ENCODE results near the gene CD99.

DNA sequence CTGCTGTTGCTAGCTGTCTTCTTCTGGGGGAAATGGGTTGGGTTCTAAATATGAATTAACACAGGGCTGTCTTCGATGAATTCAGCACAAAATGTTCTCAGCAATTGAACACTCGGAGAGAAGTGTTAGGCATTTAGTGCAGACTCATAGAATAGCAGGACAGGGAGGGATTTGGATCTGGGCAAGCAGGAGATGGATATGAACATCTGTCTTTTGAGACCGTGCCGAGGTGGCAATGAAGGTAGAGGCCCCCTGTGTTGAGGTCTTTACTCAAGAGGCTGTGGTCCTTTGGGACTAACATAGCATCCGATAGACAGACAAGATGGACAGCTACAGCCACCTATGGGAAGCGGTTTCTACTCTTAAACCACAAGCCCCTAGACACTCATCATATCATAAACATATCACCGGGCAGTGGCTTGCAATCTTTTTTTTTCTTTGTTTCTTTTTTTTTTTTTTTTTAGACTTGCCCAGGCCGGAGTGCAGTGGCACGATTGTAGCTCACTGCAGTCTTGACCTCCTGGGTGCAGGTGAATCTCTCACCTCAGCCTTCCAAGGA is 6.7 kb downstream of the CD99 start:
- TF ChIP-seq, protein P1, sequence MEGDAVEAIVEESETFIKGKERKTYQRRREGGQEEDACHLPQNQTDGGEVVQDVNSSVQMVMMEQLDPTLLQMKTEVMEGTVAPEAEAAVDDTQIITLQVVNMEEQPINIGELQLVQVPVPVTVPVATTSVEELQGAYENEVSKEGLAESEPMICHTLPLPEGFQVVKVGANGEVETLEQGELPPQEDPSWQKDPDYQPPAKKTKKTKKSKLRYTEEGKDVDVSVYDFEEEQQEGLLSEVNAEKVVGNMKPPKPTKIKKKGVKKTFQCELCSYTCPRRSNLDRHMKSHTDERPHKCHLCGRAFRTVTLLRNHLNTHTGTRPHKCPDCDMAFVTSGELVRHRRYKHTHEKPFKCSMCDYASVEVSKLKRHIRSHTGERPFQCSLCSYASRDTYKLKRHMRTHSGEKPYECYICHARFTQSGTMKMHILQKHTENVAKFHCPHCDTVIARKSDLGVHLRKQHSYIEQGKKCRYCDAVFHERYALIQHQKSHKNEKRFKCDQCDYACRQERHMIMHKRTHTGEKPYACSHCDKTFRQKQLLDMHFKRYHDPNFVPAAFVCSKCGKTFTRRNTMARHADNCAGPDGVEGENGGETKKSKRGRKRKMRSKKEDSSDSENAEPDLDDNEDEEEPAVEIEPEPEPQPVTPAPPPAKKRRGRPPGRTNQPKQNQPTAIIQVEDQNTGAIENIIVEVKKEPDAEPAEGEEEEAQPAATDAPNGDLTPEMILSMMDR (conservative IDR thresholded peaks at IDR 0.05; ENCODE audit: low read length) = no peak
- TF ChIP-seq EZH2phosphoT487 (IDR thresholded peaks at IDR 0.05; ENCODE audit: borderline replicate concordance) = no peak
